Stomach (tissue), 4 donors: ENCODE results near the gene ALOX5AP.

ENCODE experiments used
- EP300 ChIP-seq: sonication (generic); formaldehyde crosslinking; IDR thresholded peaks from one replicate; pipeline ENCODE4 v1.6.1; 2017; ENCODE audit warnings: antibody characterized with exemption
- POLR2A ChIP-seq, 4 donors: fragments of 450-650 bp; IDR thresholded peaks; one replicate each; pipeline ENCODE4 v1.6.1; 2016; ENCODE audit warnings: antibody characterized with exemption in 4 of 4, control low read depth in 2 of 4, mild to moderate bottlenecking in 1 of 4, moderate library complexity in 1 of 4

DNA sequence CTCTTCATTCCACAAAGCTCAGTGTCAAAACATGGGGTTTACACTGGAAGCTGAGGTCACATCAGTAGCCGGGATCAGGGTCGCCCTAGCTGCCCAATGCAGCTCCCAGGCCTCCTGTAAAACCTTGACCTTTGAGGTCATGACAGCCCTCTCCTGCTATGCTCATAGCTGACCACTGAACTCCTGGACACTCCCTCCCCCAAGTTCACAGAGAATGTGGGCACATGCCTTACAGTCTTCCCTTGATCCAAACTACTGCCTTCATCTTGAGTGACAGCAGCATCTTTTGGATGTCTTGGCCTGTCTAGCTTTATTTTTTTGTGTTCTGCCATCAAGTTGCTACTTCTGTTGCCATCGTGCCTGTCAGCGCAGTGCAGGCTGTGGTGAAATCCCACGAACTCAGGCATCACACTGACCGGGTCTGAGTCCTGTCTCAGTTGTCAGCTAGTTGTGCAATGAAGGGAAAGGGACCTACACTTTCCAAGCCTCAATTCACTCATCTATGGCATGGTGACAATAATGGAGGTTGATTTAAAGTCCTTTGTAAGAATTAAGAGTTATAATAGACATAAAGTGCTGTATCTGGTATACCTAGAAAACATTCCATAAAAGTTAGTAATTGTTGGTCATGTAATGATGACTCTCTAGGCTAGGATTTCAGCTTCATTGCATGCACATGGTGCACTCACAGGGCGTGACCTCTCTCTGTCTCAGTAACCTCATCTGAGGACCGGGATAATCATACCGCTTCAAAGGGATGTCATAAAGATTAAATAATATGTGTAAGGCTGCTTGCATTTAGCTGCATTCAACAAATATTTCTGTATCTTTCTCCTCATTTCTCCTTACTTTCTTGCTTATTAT is 16.4 kb upstream of the ALOX5AP start:
- TF ChIP-seq POLR2A (IDR thresholded peaks at IDR 0.05) (no peak), EP300 (no peak)
